ENCODE measurements around the gene HMGCS2. TPM values are rescaled to one million over a fixed set of nuclear protein-coding genes. Genes with fewer than 3 reads are reported as not detected.

The HMGCS2 gene
- total RNA-seq: 10 to 100 TPM in 1 of 2 donors, 1 to 10 TPM in 1; 7.1 to 20.2 TPM
- long read RNA-seq, transcript HMGCS2-201 (10 exons, 2,428 nt): major isoform, 11 of 15 reads
- long read RNA-seq, partial matches to known transcripts: 1 of 15 reads
- long read RNA-seq, other reads (novel, unspliced or antisense): 3 of 15 reads

DNA sequence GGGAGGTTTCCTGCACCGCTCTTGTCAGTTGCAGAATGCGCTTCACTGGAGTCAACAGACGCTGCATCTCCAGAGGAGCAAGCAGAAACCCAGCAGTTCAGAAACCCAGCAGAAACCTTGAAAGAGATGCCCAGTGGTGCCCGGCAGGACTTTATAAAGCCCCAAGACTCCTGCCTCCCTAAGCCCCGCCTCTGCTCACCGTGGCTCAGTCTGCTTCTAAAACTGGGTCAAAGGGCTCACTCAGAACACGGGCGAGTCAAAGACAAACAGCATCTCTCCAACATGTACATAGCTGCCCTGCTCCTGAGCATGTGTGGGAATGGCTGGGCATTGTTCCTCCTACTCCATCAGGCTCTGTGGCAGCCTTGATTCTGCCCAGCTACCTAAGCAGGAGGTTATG, at the start of gene HMGCS2:
HMGCS2 (minus strand) TSS at position 128 of the 400 bp plus-strand sequence; CDS start at position 67, 61 bp downstream.
- ATAC-seq (peak in 1 of 2 donors; percentile 48), DNase-seq (no peak)
- intact Hi-C loops (cut with DNase I): no loop called here

DNA sequence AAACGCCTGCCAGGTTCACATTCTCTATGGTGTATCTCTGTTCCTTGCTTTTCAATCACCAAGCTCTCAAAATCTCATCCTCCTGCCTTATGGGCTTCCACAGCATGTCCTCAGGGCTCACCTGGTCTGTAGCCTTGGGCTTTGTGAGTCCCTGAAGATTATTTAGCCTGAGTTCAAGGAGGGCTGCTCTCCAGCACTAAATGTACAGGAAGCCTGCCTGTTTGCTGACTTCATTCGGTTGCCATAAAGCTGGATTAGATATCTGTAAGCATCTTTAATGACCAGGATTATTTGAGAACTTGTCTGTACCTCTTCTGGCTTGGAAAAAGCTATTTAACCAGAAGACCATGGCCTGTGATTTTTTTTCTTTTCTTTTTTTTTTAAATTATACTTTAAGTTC, 49.5 kb upstream of the HMGCS2 start:
- DNase-seq (no peak), ATAC-seq (no peak)

DNA sequence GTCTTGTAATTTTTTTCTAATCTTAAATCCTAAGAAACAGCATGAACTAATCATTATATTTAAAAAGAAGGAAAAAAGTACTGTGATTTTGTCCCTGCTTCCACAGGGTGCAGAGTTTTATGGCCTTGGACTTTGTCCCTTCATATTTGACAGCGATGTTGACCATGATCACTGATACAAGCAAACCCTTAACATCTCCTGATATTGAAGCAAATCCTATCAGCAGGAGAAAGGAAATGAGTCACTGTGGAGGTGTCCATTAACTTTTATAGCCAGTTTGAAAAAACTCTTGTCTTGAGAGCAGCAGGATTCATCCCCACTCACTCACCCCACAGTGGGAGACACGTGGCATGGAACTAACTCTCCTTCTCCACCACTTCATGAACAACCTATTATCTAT, 47.7 kb upstream of the HMGCS2 start:
- no peak for ATAC-seq
- intact Hi-C loops (cut with DNase I): no loop called here
- no peak for DNase-seq

More for the DNA sequence above, 49.5 kb upstream of the HMGCS2 start:
- intact Hi-C loops (cut with DNase I): no loop called here

DNA sequence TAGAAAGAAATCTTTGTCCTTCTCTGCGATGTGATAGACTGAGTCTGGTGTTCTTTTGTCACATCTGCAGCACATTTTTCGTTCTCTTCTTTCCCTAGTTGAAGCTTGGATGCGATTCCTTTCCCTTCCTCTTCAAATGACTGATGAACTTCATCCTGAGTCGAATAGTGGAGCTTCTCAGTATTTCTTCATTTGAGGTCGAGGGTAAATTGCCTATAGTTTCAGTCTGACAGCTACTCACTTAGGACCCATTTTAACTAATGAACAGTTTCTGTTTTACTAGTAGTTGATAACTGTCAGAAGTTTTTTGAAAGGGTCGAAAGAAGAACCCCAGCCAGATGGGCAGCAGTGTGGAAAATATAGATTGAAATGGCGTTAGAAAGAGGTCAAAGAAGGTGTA, 47.2 kb upstream of the HMGCS2 start:
- DNase-seq (no peak), ATAC-seq (no peak)
- intact Hi-C loops (cut with DNase I): no loop called here

DNA sequence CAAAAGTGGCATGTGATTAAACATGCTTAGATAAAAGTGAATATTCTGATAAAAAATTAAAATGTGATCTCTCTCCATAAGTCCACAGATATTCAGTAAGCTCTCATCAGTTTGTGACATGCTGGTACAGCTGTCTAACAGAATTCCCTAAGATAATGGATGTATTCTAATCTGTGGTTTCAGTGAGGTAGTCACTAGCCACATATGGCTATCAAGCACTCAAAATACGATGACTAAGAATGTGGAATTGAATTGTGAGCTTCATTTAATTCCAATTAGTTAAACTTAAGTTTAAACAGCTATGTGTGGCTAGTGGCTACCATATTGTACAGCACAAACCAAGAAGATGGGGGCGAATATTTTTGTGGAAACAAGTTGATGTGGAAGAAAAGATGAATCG, 46.7 kb upstream of the HMGCS2 start:
- intact Hi-C loops (cut with DNase I): no loop called here
- ATAC-seq (no peak), DNase-seq (no peak)

DNA sequence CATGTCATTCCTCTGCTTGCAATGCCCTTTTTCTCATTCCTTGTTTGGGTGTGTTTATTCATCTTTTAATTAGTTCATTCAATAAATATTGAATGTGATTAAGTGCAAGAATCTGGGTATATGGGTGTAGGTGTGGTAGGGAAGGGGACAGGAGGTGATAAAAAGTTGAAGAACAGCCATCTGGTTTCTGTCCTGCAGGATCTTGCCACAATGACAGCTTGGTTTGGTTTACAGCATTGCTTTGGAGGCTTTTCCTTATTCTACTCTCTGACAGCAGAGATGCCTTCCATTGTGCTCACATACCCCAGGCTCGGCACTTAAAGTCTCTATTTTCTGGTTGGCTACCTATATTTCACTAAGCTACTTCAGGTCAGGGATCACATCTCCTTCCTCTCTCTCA, 45.6 kb upstream of the HMGCS2 start:
- DNase-seq (no peak), ATAC-seq (no peak)
- intact Hi-C loops (cut with DNase I): no loop called here

DNA sequence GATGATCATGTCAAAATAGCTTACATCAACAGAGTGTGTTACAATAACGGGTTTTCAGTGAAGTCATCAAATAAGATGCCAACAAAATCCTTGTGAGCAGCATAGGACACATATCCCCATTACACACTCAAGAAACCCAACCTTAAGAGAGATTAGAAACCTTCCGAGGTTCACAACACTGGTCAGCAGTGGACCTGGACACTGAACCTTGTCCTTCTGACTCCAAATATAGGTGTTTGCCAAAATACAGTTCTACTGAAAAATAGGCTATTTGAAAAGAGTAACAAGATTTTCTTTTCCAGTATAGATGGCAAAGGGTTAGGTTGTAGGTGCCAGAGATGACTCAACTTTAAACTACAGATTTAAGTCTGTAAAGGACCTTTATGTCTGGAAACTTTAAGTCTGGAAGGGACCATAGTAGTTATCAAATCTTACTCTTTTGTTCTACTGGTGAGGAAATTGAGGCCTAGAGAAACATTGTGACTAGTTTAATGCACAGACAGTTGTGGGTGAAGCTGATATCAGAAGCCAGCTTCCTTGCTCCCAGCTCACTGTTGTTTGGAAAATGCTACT, 43.4 kb upstream of the HMGCS2 start:
- intact Hi-C loops (cut with DNase I): no loop called here
- no peak for ATAC-seq
- DNase-seq: no peak

DNA sequence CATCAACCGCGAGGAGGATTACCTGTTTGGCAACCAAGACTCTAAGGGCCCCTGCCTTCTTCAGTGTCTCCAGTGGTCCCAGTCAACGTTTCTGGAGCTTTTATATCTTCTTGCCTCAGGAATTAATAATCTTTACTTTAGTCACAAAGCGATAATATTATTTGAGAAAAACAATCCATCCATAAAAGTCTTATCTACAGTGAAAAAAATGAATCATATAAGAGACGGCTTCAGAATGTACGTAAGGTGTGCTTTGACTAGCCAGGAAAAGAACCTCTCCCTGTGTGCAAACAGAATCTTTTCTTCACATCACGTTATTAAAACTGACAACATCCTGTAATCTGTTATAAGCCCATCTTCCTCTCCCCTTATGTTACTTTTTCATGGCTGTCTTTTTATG, 42.7 kb upstream of the HMGCS2 start, which contains the start of gene REG4:
REG4 (minus strand) TSS at position 74 of the 400 bp plus-strand sequence. CDS start 2,691 bp downstream, outside the sequence.
- intact Hi-C loops (cut with DNase I): no loop called here
- DNase-seq: no peak
- no peak for ATAC-seq

DNA sequence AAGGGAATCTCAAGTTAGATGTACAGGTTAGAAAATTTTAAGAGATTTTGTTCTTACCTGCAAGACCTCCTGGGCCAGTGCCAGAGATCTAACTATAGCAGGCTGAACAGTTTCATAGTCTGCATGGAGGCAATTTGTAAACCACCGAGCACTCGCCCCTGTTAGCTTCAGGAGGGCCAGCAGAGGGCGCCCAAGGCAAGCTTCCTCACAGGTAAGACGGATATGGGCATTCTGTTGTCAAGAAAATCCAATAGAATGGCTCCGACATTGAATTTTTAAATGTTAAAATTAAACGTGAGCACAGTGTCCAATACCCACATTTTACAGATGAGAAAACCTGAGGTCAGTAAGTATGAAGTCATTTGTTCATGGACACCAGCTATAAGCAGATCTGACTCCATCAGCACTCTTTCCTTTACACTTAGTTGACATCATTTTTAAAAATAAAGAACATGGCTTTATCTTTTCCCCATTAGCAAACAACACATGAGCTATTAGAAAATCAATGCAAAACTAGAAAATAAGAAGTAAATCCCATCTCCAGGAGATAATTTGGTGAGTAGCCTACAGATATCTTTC, 40.4 kb upstream of the HMGCS2 start:
- ATAC-seq (peak; percentile 78 to 85), DNase-seq (peak; percentile 70)
- intact Hi-C loops (cut with DNase I): loop anchor here in 1 of 2 donors (10.0 kb wide), 1 partner anchor 64 kb away; no protein-coding TSS in a partner anchor

DNA sequence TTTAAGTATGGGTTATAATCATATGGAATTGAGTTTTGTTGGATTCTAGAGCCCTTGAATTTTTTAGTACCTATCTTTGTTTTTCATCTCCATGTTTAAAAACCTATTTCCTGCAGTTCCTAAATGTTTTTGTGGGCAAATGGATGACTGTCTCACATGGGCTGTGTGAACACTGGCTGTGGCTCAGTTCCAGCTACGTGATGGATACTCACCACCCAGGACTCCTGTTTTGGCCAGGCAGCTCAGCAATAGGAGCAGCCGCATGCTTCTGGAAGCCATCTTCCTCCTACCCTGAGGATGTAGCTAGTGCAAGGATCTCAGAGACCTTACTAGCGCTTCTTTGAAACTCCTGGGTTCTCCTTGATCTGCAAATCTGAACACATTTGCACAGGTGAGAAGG, 39.8 kb upstream of the HMGCS2 start:
- ATAC-seq (no peak), DNase-seq (no peak)
- intact Hi-C loops (cut with DNase I): loop anchor here in 1 of 2 donors (10.0 kb wide), 1 partner anchor 64 kb away; no protein-coding TSS in a partner anchor

DNA sequence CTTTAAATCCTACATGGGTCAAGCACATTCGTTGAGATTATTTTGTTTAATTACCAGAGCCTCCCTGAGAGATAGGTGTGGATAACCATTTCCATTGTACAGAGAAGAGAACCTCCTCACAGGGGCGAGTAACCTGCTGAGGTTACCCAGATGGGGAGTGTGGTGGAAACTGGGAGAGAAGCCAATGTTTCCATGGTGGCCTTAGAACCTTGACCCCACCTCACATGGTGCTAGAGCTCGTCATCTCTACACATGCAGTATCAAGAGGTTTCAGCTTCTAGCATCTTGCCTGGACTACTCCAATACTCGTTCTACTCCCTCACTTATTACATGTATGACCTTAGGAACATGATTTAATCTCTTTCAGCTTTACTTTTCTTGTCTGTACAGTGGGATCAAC, 37.8 kb upstream of the HMGCS2 start:
- intact Hi-C loops (cut with DNase I): loop anchor here in 1 of 2 donors (10.0 kb wide), 1 partner anchor 62 kb away; no protein-coding TSS in a partner anchor
- no peak for DNase-seq
- no peak for ATAC-seq

DNA sequence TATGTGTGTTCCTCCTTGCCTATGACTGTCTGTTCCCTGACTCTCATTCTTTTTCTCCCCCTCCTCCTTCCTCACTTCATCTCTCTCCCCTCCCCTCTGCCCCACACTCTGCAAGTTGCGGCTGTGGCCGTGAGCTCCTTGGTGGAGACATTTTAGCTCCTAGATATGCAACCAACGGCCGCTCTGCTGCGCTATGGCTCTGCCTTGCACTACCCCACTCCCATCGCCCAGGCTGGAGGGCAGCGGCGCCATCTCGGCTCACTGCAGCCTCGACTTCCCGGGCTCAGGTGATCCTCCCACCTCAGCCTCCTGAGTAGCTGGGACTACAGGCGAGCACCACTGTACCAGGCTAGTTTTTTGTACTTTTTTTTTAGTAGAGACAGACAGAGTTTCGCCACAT, 37.0 kb upstream of the HMGCS2 start:
- intact Hi-C loops (cut with DNase I): loop anchor here in 1 of 2 donors (10.0 kb wide), 1 partner anchor 61 kb away; no protein-coding TSS in a partner anchor
- DNase-seq: no peak
- no peak for ATAC-seq

DNA sequence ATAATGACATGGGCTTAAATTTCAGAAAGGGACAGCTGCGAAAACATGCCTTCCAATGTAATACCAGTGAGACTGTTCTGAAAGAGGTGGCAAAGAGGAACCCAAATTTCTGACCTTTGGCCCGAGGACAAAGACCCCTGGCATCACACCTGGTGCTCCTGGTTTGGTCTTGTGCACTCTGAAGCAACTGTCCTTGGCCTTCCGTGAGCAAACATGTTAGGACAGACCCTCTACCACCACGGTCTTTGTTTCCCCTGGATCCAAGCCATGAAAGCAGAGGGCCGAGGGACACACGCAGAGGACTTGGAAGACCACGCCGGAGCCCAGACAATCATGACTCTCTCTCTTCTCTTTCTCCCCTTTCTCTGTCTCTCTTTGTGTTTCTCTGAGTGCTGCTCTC, 36.5 kb upstream of the HMGCS2 start:
- DNase-seq (no peak), ATAC-seq (no peak)
- intact Hi-C loops (cut with DNase I): loop anchor here in 1 of 2 donors (10.0 kb wide), 1 partner anchor 60 kb away; no protein-coding TSS in a partner anchor

DNA sequence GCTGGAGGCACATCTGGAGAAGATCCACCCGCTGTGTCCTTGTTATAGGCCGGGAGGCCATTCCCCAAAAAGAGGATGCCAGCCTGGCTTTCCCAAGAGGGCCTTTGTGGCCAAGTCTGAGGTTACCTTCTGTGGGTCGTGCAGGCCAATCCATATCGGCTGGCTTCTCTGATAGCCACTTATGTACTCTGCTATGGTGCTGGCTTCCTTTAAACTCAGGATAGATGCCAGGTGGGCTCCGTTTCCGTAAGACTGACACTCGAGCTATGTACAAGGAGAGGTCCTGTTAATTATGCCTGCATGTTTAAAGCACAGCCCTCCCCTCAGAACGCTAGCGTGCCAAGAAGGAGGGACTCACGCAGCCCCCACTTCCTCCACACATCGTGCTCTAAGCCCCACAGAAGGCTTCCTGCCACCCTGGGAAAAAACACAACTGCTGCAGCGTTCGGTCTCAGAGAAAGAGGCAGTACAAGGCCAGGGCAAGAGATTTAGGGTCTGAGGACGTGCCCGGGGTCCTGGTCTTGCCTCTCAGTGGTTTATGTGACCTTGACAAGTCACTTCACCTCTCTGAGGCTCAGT, 31.0 kb upstream of the HMGCS2 start:
- no peak for DNase-seq
- intact Hi-C loops (cut with DNase I): loop anchor here in 1 of 2 donors (10.0 kb wide), 1 partner anchor 55 kb away; no protein-coding TSS in a partner anchor
- ATAC-seq: no peak

DNA sequence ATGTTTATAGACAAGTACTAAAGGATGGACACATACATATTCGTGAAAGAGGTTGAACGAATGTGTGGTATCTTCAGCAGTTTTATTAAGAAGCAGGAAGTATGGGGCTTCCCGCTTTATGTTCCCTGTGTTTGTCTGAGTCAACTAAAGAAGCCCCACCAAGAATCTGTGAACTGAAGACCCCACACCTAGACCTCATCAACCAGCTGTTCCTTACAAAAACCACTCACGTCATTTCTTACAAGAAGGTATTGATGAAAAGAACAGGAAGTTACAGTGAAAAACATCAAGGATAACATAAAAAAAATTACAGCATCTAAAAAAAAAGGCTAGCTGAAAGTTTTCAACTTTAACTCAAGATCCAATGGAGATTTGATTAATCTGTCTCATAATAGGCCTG, 30.3 kb upstream of the HMGCS2 start:
- DNase-seq (no peak), ATAC-seq (no peak)
- intact Hi-C loops (cut with DNase I): no loop called here

DNA sequence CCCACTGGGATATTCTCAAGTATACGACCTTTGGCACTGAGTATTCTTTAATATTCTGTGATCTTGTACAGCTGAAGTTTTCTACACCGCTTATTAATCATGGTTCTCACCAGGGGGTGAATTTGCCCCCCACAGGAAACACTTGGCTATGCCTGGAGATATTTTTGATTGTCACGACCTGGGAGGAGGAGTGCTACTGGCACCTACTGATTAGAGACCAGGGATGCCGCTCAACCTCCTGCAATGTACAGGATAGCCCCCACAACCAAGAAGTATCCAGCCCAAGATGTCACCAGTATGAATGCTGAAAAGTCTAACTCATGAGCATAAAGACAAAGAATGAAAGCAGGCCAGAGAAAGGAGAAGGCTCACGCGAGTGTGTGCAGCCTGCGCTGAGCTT, 28.9 kb upstream of the HMGCS2 start:
- DNase-seq: no peak
- intact Hi-C loops (cut with DNase I): no loop called here
- ATAC-seq: no peak

DNA sequence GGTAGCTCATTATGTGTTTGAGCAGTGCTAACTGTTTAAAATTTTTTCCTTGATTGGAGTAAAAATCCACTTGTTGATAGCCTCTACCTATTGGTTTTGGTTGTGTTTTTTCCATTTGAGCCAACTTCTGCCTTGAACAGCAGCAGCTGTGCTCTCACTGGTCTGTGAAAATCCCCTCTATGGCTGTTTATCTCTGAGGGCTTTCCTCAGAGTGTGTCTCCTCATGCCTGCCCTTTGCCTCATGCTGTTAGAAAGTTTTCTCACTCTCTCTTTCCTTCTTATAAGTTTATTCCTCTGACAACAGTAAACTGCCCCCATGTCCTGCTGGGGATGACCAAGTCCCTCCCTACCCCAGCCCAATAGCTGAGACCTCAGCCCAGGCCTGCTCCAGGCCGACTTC, 28.5 kb upstream of the HMGCS2 start:
- intact Hi-C loops (cut with DNase I): no loop called here
- DNase-seq: no peak
- ATAC-seq: no peak

DNA sequence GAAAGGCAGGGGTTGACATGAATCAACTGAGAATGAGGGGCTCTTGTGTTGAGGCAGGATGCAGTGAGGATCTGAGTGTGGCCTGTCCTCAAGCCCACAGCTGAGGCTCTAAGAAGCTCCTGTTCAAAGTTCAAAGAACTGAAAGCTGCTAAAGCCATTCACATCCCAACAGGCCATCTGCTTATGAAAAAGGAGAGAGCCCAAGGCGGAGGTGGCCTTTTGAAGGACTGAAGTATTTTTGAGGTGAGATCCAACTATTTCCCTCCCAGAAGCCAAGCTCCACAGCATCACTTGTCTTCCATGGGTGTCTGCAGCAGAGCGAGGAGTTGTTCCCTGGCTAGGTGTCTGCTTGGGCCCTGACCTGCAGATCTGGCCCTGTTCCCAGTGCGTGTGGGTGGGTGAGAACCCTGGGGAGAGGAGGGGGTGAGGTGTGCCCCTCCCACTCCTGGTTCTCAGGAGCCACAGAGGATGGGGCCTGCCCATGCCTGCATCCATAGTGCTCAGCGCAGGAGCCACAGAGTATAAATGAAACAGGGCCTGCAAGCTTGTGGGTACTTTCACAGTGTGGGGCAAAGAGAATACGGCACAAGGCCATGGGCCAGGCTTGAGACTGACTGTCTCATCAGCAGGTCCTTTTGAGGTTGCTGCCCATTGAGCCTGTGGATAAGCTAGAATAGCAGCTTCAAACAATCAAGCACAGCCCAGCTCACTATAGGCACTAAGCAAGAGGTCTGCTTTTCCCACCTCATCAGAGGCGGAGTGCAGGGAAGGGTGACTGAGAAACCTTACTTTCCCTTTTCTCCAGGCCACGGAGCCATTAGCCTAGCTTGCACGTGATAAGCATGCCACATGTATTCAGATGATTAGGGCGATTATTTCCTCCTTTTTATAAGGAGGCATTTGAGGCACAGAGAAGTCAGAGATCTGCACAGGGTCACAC, 26.8 kb upstream of the HMGCS2 start:
- ATAC-seq (no peak), DNase-seq (no peak)
- intact Hi-C loops (cut with DNase I): no loop called here

DNA sequence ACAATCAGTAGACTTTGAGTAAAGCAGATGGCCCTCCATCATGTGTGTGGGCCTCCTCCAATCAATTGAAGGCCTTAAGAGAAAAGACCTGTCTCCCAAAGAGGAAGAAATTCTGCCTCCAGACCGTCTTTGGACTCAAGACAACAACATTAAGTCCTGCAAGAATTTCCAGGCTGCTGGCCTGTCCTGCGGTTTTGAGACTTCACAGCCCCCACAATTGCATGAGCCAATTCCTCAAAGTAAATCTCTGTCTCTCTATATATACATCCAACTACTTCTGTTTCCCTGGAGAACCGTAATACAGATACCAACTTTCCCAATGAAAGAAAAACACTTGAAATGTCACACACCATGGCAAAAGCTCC, 26.2 kb upstream of the HMGCS2 start:
- DNase-seq (no peak), ATAC-seq (no peak)
- intact Hi-C loops (cut with DNase I): no loop called here
